NOMO-1 treated with DMSO at 0.1 percent for 48 hours (cell line): ENCODE data around the gene CACNA2D1.
A peak's percentile ranks its signal among the peaks of the same experiment; 100 is the strongest.

Source experiments
- DNase-seq: peaks from one replicate; lab custom pipeline; 2025; ENCODE audit not compliant: unreplicated experiment; lab: John Stamatoyannopoulos, UW

CACNA2D1 gene

DNA sequence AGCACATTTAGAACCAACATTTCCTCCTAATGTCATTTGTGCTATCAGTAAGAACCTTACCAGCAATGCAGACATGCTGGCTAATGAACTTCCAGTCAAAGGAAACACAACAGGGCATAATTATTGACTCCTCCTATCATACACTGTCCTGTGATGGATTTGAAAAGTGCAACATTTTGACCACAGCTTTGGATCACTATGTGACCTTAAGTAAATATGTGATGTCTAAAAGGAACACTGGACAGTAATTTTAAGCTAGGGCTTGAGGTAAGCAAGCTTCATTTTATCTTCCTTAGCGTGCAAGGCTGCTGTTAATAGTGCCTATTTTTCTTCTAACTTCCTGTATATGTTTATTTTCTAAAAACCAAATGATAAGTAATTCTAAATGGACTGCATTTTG is 433.2 kb downstream of the CACNA2D1 start:
- no peak for DNase-seq

- DNase-seq, result no peak
Observed at GRCh38 chr7:82007315-82007714, 436.3 kb downstream of the CACNA2D1 start.

GRCh38 chr7:82005056-82005455 is 438.5 kb downstream of the CACNA2D1 start:
- DNase-seq, result no peak

- DNase-seq, result no peak
Observed at GRCh38 chr7:81993186-81993585, 450.4 kb downstream of the CACNA2D1 start.

- DNase-seq, result peak; percentile 88
Observed at GRCh38 chr7:81990395-81990794, 453.2 kb downstream of the CACNA2D1 start.

- no peak for DNase-seq
Observed at GRCh38 chr7:81986723-81987470, 456.7 kb downstream of the CACNA2D1 start.

GRCh38 chr7:81983406-81983805 is 460.2 kb downstream of the CACNA2D1 start:
- DNase-seq, result no peak

DNA sequence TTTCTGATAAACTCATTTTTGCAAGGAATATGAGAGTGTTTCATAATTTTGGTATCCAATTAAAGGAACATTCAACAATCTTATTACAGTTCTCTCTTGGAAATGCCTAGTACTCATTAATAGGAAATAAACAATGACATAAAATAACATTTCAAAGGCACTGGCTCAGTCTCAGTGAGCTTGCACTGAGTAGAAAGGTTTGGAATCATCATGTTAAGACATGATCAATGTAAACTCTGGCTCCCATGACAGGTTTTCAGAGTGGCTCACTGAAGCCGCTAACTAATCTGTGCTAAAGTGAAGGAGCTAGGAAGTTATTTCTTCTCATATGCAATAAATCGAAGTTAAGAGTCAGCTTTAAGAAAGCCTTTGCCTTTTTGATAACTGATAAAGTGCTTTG is 470.5 kb downstream of the CACNA2D1 start:
- DNase-seq, result no peak

DNA sequence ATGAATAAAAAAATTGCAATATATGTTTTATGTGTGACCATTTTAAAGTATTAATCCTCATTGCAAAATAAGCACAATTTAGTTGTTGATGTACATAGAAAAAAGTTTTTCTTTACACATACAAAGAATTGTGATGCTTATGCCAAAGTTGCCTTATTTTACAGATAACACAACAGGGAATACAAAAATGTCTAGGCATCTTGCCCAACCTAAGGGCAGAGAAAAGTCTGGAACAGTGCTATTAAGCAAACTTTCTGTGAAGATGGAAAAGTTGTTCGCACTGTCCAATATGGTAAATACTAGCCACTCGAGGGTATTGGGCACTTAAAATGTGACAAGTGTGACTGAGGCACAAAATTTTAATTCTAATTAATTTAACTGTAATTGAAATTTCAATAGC is 483.6 kb downstream of the CACNA2D1 start:
- no peak for DNase-seq

GRCh38 chr7:81957517-81957916 is 486.1 kb downstream of the CACNA2D1 start:
- no peak for DNase-seq

GRCh38 chr7:81956520-81956919 is 487.1 kb downstream of the CACNA2D1 start:
- peak; percentile 98 for DNase-seq

DNA sequence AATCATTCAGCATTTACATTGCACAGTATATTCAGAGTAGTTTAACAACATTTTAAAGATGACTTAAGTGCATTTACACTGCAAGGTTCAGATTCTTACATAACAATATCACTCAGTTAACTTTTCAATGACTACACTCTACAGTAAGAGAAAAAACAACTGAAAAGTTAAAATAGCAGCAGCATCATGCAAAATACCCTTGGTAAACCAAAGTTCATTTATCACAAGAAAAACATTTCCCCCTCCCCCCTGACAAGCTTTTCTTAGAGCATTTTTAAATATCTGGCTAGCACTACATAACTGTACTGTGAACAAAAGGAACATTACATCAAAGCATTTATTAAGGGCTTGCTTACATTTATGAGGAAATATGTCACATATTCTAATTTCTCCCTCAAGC is 494.3 kb downstream of the CACNA2D1 start:
- no peak for DNase-seq

GRCh38 chr7:81944058-81944457 is 499.5 kb downstream of the CACNA2D1 start:
- no peak for DNase-seq

DNA sequence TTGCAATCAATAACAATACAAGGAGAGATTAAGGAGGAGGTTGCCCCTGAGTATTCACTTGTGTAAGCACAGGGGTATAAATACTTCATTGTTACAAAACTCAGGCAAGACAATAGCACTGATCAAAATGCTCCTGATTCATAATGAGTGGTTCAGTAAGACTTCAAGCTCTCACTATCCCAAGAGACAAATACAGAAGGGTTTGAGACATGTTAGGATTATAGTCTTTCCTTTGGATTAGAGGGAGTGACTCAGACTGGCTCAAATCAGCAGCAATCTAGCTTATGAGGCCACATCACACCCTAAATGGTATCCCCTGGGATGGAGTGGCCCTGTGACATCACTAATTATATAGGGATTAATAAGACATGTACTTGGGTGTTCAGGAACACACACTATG is 506.5 kb downstream of the CACNA2D1 start:
- no peak for DNase-seq

DNA sequence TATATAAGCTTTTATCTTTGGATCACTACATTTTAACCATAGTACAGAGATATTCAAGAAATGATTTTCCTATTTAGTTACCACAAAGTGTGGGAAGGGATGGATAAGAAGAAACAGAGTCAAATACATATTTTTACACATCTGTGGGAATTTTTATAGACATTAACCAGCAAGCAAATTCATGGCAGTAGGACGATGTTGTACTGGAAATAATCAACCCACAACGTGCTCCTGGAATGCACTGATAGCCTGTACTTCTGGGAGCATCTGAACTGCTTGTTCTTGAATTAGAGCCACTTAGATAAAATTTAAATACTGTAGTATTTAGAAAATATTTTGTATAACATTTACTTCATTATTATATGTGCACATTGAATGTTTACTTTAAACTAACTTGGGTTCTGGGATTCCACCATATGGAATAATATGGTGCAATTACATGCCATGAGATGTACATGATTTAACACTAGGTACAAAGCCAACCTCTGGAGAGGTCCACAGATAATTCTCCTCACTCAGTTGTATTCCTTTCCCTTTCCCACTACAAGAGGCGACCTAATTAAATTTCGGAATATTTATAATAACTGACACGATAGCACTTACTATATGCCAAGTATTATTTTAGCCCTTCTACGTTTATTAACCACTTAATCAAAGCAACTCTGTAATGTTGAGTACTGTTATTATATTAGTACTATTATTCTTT is 508.8 kb downstream of the CACNA2D1 start:
- no peak for DNase-seq

- DNase-seq, result peak; percentile 39
Observed at GRCh38 chr7:81932936-81933335, 510.6 kb downstream of the CACNA2D1 start.

DNA sequence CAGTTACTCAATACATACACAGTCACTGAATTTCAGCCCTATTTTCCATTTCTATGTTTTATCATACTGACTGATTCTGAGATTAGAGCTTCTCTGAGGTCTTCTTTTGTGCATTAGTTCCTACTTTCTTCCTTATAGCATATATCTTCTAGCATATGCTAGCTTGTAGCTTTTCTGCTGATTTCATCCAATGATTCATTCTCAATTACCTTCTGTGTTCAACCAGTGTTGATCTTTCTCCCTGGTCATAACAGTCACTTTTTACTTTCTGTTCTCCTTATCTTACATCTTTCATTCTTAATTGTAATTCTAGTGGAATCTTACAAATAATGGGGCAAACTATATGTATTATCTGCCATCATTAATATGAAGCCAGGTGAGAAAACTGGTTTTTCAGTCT is 514.2 kb downstream of the CACNA2D1 start:
- DNase-seq, result peak; percentile 97

- DNase-seq, result no peak
Observed at GRCh38 chr7:81926154-81926553, 517.4 kb downstream of the CACNA2D1 start.

GRCh38 chr7:81925530-81925929 is 518.0 kb downstream of the CACNA2D1 start:
- DNase-seq, result no peak

DNA sequence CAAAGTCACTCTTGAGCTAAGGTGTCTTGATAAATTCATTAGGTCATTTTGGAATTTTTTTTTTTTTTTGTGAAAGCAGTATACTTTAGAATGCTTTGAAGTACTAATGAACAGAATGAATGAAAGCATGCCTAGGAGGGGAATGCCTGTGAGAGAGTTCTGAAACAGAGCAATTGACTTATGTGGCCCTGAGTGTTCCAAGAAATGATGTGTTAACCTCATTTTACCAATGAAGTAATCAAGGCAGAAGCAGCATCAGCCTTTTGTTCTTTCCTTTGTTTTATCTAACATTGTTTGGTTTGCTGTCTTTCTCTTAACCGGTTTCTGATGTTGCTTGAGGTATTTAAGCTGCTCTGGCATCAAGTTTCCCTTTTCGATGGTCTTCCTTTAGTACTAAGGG is 519.1 kb downstream of the CACNA2D1 start:
- DNase-seq, result no peak

GRCh38 chr7:81919494-81919893 is 524.1 kb downstream of the CACNA2D1 start:
- DNase-seq, result no peak

GRCh38 chr7:81908220-81908619 is 535.4 kb downstream of the CACNA2D1 start:
- DNase-seq, result no peak

DNA sequence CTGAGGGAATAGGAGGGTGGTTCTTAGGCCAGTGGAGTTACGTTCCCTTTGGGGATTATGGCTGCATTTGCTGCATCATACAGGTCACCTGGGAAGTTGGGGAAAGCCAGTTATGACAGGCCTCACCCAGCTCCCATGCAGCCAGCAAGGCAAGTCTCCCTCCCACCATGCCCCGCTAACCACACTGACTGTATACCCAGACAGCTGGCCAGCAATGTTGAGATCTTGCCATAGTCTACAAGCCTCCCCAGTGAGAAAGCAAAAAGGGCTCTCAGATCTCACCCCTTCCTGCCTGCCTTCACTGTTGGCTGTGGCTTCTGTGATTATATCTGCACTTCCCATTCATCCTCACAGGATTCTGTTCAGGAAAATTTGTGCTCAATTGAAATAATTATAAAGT is 540.5 kb downstream of the CACNA2D1 start:
- no peak for DNase-seq
